SK-N-SH (cell line): ENCODE data around the gene AGAP1. TPM values are rescaled to one million over a fixed set of nuclear protein-coding genes. Genes with fewer than 3 reads are reported as not detected.

ENCODE experiments used
- CTCF ChIA-PET: fragments of 300-600, 350-600 bp; formaldehyde crosslinking; extraction: SDS; loops from one replicate; lab custom pipeline; 2021; lab: Yijun Ruan, JAX
- POLR2A ChIA-PET: fragments of 350-600 bp; sonication (Branson Sonifier 250); formaldehyde crosslinking; extraction: SDS; loops from one replicate; lab custom pipeline; 2020; ENCODE audit warnings: antibody characterized with exemption, inconsistent platforms; lab: Yijun Ruan, JAX
- DNase-seq: peaks from one replicate; pipeline ENCODE4 v3.0.0; 2012
- H2AFZ ChIP-seq: fragments of 200-600 bp; sonication (generic); 2 replicates; pipeline ENCODE4 v1.8.1; 2016; ENCODE audit warnings: antibody characterized with exemption, mild to moderate bottlenecking, low read depth
- H3F3A ChIP-seq: fragments of 200-600 bp; sonication (generic); replicated peaks from 2 replicates; pipeline ENCODE3; 2016; ENCODE audit warnings: antibody characterized with exemption, mild to moderate bottlenecking; ENCODE audit not compliant: insufficient read depth
- H3K27ac ChIP-seq, 2 experiments: fragments of 200-500 bp in 1 of 2; fragments of 200-600 bp in 1 of 2; sonication (Bioruptor generic) in 1 of 2; sonication (generic), shearing (Covaris generic) in 1 of 2; 2 replicates each; pipeline versions ENCODE4 v1.5.1 to v1.6.1; 2014 to 2016; ENCODE audit warnings: low read depth in 2 of 2, inconsistent platforms in 1 of 2, low read length in 1 of 2, mild to moderate bottlenecking in 1 of 2, mixed read lengths in 1 of 2
- H3K27me3 ChIP-seq: fragments of 200-600 bp; sonication (generic), shearing (Covaris generic); 2 replicates; pipeline ENCODE4 v1.6.1; 2016; ENCODE audit warnings: mixed run types; ENCODE audit not compliant: insufficient read depth
- H3K36me3 ChIP-seq, 2 experiments: fragments of 200-500 bp in 1 of 2; fragments of 200-600 bp in 1 of 2; sonication (Bioruptor generic) in 1 of 2; sonication (generic) in 1 of 2; replicated peaks in 1 of 2; 2 replicates each; pipeline versions ENCODE3 to v1.5.1; 2014 to 2016; ENCODE audit warnings: low read length in 1 of 2, mild to moderate bottlenecking in 1 of 2; ENCODE audit not compliant: insufficient read depth in 2 of 2, control insufficient read depth in 1 of 2
- H3K4me1 ChIP-seq, 2 experiments: fragments of 200-500 bp in 1 of 2; fragments of 200-600 bp in 1 of 2; sonication (Bioruptor generic) in 1 of 2; sonication (generic), shearing (Covaris generic) in 1 of 2; 2 replicates each; pipeline versions ENCODE4 v1.5.1 to v1.6.1; 2014 to 2016; ENCODE audit warnings: low read depth in 1 of 2, low read length in 1 of 2, mixed run types in 1 of 2; ENCODE audit not compliant: insufficient read depth in 2 of 2, control insufficient read depth in 1 of 2
- H3K4me2 ChIP-seq: fragments of 200-600 bp; sonication (generic), shearing (Covaris generic); 2 replicates; pipeline ENCODE4 v1.6.1; 2017; ENCODE audit warnings: mixed run types
- H3K4me3 ChIP-seq, 2 experiments: fragments of 200-500 bp in 1 of 2; fragments of 200-600 bp in 1 of 2; sonication (Bioruptor generic) in 1 of 2; sonication (generic), shearing (Covaris generic) in 1 of 2; 2 replicates each; pipeline versions ENCODE4 v1.5.1 to v1.8.1; 2014 to 2016; ENCODE audit warnings: low read depth in 2 of 2, inconsistent platforms in 1 of 2, low read length in 1 of 2, mild to moderate bottlenecking in 1 of 2, mixed read lengths in 1 of 2, moderate library complexity in 1 of 2
- H3K79me2 ChIP-seq: fragments of 200-600 bp; sonication (generic); 2 replicates; pipeline ENCODE4 v1.8.1; 2017; ENCODE audit warnings: mild to moderate bottlenecking; ENCODE audit not compliant: insufficient read depth
- H3K9ac ChIP-seq: fragments of 200-600 bp; sonication (generic); 2 replicates; pipeline ENCODE4 v1.6.1; 2017; ENCODE audit warnings: mixed run types
- H3K9me2 ChIP-seq: fragments of 200-600 bp; sonication (generic); 2 replicates; pipeline ENCODE4 v1.6.1; 2017; ENCODE audit warnings: mixed run types
- H3K9me3 ChIP-seq: fragments of 200-600 bp; sonication (generic); 2 replicates; pipeline ENCODE4 v1.6.1; 2017; ENCODE audit warnings: mixed run types, mild to moderate bottlenecking, moderate library complexity
- H4K20me1 ChIP-seq: fragments of 200-600 bp; sonication (generic); 2 replicates; pipeline ENCODE4 v1.6.1; 2017; ENCODE audit warnings: mild to moderate bottlenecking, mixed run types; ENCODE audit not compliant: insufficient read depth
- CHD2 ChIP-seq: fragments of 150-350 bp; IDR thresholded peaks from 2 replicates; pipeline ENCODE4 v1.6.1; 2018; ENCODE audit warnings: low read length; ENCODE audit not compliant: partially characterized antibody
- ELF1 ChIP-seq: IDR thresholded peaks from 2 replicates; pipeline ENCODE4 v1.4.0; 2012
- FOSL2 ChIP-seq: IDR thresholded peaks from 2 replicates; pipeline ENCODE4 v1.4.0; 2012; ENCODE audit warnings: low read depth, mild to moderate bottlenecking, moderate library complexity, borderline replicate concordance
- FOXM1 ChIP-seq: IDR thresholded peaks from 2 replicates; pipeline ENCODE4 v1.4.0; 2012; ENCODE audit warnings: low read depth, mild to moderate bottlenecking
- GABPA ChIP-seq: IDR thresholded peaks from 2 replicates; pipeline ENCODE4 v1.4.0; 2012; ENCODE audit warnings: low read depth, mild to moderate bottlenecking
- MEF2A ChIP-seq: IDR thresholded peaks from 2 replicates; pipeline ENCODE4 v1.4.0; 2012; ENCODE audit warnings: low read depth, borderline replicate concordance
- MXI1 ChIP-seq: IDR thresholded peaks from 2 replicates; pipeline ENCODE4 v1.6.1; 2012; ENCODE audit warnings: mild to moderate bottlenecking, low read depth, low read length, improper control_type of control experiment
- POLR2AphosphoS5 ChIP-seq: IDR thresholded peaks from 2 replicates; pipeline ENCODE4 v1.6.1; 2012; ENCODE audit warnings: low read depth, low read length
- RXRA ChIP-seq: IDR thresholded peaks from 2 replicates; pipeline ENCODE4 v1.4.0; 2012; ENCODE audit warnings: low read depth, mild to moderate bottlenecking, borderline replicate concordance
- SMC3 ChIP-seq: IDR thresholded peaks from 2 replicates; pipeline ENCODE4 v1.6.1; 2012; ENCODE audit warnings: low read depth, low read length, improper control_type of control experiment
- TAF1 ChIP-seq: IDR thresholded peaks from 2 replicates; pipeline ENCODE4 v1.6.1; 2012; ENCODE audit warnings: low read depth, mild to moderate bottlenecking, low read length, moderate library complexity, borderline replicate concordance
- TCF12 ChIP-seq: IDR thresholded peaks from 2 replicates; pipeline ENCODE4 v1.4.0; 2012
- WGBS: methylation state at CpG from one replicate; pipeline ENCODE4 v1.1.6; 2017; ENCODE audit warnings: low lambda C conversion rate; 5-methylcytosine and 5-hydroxymethylcytosine counted together
- polyA plus RNA-seq, 3 experiments: library from polyadenylated mRNA; depleted of rRNA; stranded (reverse); fragments of >200 nt; gene quantifications; 2 replicates each; pipeline ENCODE4 v1.2.3, GENCODE V29; 2012
- TF ChIP-seq, protein P1 (sequence below): fragments of 150-350 bp; IDR thresholded peaks from 2 replicates; pipeline ENCODE4 v1.6.1; 2016; ENCODE audit warnings: mild to moderate bottlenecking, low read depth, low read length
- TF ChIP-seq, protein P2 (sequence below): fragments of 150-350 bp; IDR thresholded peaks from 2 replicates; pipeline ENCODE4 v1.6.1; 2017; ENCODE audit warnings: antibody characterized with exemption, low read length, low read depth, borderline replicate concordance
- TF ChIP-seq, protein P3 (sequence below): IDR thresholded peaks from 2 replicates; pipeline ENCODE4; 2012
- TF ChIP-seq, protein P4 (sequence below): fragments of 200-600 bp; sonication (generic); IDR thresholded peaks from 2 replicates; pipeline ENCODE4 v1.6.1; 2017; ENCODE audit warnings: antibody characterized with exemption, mild to moderate bottlenecking, moderate library complexity
- TF ChIP-seq, protein P5 (sequence below): IDR thresholded peaks from 2 replicates; pipeline ENCODE4 v1.4.0; 2012; ENCODE audit warnings: low read depth, borderline replicate concordance

The AGAP1 gene
- polyA plus RNA-seq, 1 of the 3 experiments (the other 2 are of a cell fraction), result 8.8 TPM

DNA sequence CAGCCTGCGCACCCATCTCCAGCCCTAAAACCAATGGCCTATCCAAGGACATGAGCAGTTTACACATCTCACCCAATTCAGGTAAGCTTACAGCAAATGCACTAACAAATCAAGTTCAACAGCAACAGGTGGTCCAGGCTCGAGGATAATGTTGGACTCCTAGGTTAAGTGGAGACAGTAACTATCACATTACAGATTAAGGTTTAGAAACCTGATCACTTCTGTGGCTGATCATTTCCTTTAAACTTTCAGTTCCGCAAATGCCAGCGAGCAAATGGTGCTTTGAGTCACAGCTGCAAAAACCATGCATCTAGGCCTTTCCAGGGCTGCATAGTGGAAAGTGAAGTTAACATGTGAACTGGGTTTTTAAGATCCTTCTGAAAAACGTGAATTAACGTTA is 415.0 kb downstream of the AGAP1 start:
- Histone ChIP-seq H4K20me1 (no peaks in the 10 kb centered on the region), H3K36me3 (peaks cover 0 to 4% of the 10 kb centered on the region in 2 experiments), H3K9me3 (no peaks in the 10 kb centered on the region), H3F3A (no peaks in the 10 kb centered on the region), H3K9me2 (no peaks in the 10 kb centered on the region), H3K27me3 (no peaks in the 10 kb centered on the region), H3K9ac (no peak overlapping the region), H3K79me2 (no peaks in the 10 kb centered on the region), H3K27ac (no peak overlapping the region), H3K4me2 (no peak overlapping the region), H3K4me1 (no peaks in the 10 kb centered on the region), H2AFZ (no peak overlapping the region), H3K4me3 (no peak overlapping the region)
- no peak for DNase-seq
- TF ChIP-seq, protein P1, sequence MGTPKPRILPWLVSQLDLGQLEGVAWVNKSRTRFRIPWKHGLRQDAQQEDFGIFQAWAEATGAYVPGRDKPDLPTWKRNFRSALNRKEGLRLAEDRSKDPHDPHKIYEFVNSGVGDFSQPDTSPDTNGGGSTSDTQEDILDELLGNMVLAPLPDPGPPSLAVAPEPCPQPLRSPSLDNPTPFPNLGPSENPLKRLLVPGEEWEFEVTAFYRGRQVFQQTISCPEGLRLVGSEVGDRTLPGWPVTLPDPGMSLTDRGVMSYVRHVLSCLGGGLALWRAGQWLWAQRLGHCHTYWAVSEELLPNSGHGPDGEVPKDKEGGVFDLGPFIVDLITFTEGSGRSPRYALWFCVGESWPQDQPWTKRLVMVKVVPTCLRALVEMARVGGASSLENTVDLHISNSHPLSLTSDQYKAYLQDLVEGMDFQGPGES, result no peak
- TF ChIP-seq MXI1 (no peak), SMC3 (no peak), FOXM1 (no peak), FOSL2 (no peak), GABPA (no peak), TCF12 (no peak), POLR2AphosphoS5 (no peak), RXRA (no peak), MEF2A (no peak), ELF1 (no peak), TAF1 (no peak), CHD2 (no peak)
- TF ChIP-seq, protein P2, sequence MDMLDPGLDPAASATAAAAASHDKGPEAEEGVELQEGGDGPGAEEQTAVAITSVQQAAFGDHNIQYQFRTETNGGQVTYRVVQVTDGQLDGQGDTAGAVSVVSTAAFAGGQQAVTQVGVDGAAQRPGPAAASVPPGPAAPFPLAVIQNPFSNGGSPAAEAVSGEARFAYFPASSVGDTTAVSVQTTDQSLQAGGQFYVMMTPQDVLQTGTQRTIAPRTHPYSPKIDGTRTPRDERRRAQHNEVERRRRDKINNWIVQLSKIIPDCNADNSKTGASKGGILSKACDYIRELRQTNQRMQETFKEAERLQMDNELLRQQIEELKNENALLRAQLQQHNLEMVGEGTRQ, result no peak
- TF ChIP-seq, protein P3, sequence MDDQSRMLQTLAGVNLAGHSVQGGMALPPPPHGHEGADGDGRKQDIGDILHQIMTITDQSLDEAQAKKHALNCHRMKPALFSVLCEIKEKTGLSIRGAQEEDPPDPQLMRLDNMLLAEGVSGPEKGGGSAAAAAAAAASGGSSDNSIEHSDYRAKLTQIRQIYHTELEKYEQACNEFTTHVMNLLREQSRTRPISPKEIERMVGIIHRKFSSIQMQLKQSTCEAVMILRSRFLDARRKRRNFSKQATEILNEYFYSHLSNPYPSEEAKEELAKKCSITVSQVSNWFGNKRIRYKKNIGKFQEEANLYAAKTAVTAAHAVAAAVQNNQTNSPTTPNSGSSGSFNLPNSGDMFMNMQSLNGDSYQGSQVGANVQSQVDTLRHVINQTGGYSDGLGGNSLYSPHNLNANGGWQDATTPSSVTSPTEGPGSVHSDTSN, result no peak
- TF ChIP-seq, protein P4, sequence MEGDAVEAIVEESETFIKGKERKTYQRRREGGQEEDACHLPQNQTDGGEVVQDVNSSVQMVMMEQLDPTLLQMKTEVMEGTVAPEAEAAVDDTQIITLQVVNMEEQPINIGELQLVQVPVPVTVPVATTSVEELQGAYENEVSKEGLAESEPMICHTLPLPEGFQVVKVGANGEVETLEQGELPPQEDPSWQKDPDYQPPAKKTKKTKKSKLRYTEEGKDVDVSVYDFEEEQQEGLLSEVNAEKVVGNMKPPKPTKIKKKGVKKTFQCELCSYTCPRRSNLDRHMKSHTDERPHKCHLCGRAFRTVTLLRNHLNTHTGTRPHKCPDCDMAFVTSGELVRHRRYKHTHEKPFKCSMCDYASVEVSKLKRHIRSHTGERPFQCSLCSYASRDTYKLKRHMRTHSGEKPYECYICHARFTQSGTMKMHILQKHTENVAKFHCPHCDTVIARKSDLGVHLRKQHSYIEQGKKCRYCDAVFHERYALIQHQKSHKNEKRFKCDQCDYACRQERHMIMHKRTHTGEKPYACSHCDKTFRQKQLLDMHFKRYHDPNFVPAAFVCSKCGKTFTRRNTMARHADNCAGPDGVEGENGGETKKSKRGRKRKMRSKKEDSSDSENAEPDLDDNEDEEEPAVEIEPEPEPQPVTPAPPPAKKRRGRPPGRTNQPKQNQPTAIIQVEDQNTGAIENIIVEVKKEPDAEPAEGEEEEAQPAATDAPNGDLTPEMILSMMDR, result no peak
- TF ChIP-seq, protein P5, sequence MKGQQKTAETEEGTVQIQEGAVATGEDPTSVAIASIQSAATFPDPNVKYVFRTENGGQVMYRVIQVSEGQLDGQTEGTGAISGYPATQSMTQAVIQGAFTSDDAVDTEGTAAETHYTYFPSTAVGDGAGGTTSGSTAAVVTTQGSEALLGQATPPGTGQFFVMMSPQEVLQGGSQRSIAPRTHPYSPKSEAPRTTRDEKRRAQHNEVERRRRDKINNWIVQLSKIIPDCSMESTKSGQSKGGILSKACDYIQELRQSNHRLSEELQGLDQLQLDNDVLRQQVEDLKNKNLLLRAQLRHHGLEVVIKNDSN, result no peak
- CTCF ChIA-PET, result no interaction called here
- POLR2A ChIA-PET, result no interaction called here
- WGBS, result 95% methylated on average over 6 of the region's 6 CpGs
